ENCODE data around the gene RASAL2. TPM values are rescaled to one million over a fixed set of nuclear protein-coding genes. Genes with fewer than 3 reads are reported as not detected.
"Not testable (repeated sequence)": the region's sequence is repeated elsewhere in the genome, so short reads cannot be mapped to it uniquely, and the experiment has no call there.

Gene RASAL2
- polyA plus RNA-seq, 4 donors, result 16.1 to 24.7 (median 20.2) TPM

DNA sequence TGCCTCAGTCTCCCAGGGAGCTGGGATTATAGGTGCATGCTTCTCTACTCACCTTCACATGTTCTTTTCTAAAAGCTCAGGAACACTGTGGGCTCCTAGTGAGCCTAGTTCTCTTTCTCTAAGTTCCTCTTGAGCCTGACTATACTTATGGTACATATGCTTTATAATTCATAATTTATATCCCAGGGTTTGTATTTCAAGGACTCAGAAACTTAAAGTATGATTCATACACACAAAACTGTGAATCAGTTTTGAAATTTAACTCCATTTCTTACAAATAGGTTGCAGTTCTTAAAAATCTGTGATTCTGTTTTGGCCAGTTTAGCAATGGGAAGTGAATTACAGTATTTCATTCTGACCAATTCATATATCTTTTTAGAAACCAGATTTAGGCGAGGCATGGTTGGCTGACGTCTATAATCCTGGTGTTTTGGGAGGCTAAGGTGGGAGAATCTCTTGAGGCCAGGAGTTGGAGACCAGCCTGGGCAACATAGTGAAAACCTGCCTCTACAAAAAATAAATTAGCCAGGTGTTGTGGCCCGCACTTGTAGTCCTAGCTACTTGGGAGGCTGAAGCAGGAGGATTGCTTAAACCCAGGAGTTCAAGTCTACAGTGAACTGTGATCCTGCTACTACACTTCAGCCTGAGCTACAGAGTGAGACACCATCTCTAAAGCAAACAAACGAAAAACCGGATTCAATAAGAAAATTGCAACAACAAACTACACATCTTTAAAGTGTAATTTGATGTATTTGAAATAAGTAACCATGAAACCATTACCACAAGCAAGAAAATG, 15.6 kb downstream of the RASAL2 start:
- DNase-seq (ENCODE audit: low read depth in 4 of 4, low spot score in 2 of 4), result no peak

DNA sequence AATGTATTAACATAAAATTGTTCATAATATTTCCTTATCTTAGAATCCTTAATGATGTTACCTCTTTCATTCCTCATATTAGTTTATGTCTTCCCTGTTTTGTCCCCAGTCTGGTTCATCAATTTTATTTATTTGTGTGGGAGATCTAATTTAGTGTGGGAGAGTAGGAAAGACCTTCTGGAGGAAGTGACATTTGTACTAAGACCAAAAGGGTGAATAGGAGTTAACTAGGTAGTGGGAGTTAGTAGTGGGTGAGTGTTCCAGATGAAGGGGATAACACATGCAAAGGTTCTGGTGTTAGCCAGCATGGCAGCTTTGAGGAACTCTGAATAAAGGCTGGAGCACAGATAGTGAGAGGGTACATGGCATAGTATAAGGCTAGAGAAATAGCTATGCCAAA, 21.4 kb downstream of the RASAL2 start:
- no peak for DNase-seq (ENCODE audit: low read depth in 4 of 4, low spot score in 2 of 4)

DNA sequence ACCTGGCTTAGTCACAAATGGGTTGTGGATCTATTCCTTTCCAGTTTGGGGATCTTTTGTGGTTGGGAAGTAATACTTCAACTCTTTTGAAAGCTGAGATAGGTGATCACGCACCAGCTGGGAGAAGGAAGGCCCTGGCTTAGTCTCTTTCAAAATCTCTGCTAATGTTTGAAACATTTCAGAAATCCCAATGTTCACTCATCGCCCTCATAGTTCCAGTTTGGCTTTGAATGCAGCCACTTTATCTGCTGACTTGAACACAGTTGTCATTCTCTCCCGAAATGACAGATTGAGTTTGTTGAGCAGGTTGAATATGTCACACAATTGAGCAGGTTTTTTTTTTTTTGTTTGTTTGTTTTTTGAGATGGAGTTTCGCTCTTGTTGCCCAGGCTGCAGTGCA, 24.6 kb downstream of the RASAL2 start:
- DNase-seq (ENCODE audit: low read depth in 4 of 4, low spot score in 2 of 4), result no peak

DNA sequence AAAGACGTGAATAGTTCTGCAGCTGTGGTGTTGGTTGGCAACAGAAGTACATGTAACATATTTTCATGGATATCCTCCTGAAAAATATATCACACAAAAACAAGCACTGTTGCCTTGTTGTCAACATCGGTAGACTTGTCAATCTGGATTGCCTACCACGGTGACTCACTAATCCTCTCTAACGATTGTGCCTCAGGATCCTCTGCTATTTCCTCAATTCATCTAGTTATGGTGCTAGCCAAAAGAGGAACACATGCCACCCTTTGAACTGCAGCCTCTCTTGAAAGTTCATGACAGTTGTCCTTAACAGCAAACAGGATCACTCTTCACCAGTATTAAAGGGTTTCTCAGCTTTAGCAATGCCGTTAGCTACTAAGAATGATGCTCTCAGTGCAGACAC, 25.7 kb downstream of the RASAL2 start:
- DNase-seq (ENCODE audit: low read depth in 4 of 4, low spot score in 2 of 4), result no peak

DNA sequence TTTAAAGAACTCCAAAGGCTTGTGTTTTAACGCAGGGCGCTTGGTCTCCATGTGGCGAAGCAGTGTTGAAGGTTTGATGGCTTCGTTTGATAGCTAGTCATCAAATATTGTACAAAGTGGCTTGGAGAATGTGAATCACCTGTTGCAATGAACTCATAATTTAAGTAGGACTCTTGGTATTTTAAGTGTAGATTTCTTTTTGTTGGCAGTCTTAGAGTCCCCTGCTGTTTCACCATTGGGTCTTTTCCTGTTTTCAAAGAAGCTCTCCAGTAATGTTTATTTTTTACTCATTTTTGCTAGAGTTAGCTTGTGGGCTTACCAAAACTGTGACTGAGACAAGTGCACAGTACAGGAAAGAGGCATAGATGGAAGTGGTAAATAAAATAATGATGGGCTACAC, 26.2 kb downstream of the RASAL2 start:
- DNase-seq (ENCODE audit: low read depth in 4 of 4, low spot score in 2 of 4), result no peak

DNA sequence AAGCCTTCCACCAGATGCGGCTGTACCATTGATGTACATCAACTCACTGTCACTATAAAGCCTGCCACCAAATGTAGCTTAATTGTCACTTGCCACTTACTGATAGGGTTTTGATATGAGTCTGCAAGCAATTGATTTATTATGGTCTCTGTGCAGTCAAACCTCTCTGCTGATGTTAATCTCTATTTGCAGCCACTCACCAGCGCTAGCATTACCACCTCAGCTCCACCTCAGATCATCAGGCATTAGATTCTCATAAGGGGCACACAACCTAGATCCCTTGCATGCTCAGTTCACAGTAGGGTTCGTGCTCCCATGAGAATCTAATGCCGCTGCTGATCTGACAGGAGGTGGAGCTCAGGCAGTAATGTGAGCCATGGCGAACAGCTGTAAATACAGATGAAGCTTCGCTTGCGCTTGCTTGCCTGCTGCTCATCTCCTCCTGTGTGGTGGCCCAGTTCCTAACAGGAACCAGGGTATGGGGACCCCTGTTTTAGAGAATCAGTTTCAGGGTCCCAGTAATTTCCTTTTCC, 26.7 kb downstream of the RASAL2 start:
- DNase-seq (ENCODE audit: low read depth in 4 of 4, low spot score in 2 of 4), result not testable (repeated sequence)

DNA sequence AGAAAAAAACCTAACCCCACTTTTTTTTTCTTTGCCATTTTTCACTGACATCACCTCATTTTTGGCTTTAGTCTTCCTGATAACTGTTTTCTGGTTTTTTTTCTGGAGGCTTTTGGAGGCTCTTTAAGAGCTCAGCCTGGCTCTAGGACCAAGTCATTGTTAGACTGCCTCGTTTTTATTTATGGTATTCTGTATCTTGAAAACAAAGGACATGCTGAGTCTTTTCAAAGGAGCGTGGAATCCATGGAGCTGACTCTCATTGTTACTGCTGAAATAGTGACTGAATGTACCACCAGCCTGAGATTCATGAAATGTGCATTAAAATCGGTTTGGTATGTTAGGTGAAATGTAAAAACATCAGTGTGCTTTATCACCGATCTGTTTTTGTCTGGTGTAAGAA, 28.0 kb downstream of the RASAL2 start:
- DNase-seq (ENCODE audit: low read depth in 4 of 4, low spot score in 2 of 4), result no peak

DNA sequence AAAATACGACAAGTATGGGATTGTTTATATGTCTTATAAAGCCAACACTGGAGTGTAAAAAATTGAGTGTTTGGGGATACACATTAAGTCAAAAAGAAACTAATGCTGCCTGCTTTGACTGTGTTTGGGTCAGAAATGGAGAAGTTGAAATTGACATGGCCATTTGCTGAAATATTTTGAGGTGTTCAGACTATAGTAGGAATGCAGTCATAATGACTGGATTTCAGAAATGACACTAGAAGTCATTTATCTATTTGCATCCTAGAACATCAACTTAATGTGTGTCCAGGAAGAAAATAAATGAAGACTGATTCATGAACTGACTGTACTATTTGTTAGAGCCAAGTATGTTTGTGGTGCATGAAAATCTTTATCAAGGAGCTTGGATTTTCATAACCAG, 28.4 kb downstream of the RASAL2 start:
- DNase-seq (ENCODE audit: low read depth in 4 of 4, low spot score in 2 of 4), result no peak

DNA sequence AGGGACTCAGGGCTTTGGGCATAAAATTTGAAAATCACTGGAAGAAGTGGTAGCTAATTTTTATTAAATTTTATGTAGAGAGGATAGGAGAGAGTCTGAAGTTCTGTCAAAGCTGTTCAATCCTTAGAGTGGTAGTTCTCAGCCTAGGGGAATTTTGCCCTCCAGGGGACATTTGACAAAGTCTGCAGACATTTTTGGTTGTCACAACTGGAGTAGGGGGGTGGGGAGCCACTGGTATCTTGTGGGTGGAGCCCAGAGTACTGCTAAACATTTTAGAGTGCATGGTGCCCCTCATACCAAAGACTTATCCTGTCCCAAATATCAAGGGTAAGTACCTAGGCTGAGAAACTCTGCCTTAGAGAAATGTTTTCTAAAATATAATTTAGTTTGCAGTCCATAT, 30.2 kb downstream of the RASAL2 start:
- DNase-seq (ENCODE audit: low read depth in 4 of 4, low spot score in 2 of 4), result no peak

DNA sequence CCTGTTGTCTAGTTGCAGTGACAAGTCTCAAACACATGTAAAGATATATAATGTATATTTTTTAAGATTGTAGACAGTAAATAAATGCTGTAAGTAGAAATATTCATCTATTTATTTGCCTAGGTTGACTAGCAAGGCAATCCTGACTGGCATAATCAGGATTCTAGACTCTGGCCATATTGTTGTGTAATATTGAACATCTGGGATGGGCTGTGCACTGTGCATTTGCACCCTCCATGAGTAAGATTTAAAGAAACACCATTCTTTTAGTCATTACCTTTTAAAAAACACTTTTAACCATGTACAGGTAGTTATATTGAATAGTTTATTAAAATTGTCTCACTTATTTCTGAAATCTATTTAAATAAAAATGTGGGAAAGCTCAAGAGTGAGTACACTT, 32.4 kb downstream of the RASAL2 start:
- DNase-seq (ENCODE audit: low read depth in 4 of 4, low spot score in 2 of 4), result no peak

DNA sequence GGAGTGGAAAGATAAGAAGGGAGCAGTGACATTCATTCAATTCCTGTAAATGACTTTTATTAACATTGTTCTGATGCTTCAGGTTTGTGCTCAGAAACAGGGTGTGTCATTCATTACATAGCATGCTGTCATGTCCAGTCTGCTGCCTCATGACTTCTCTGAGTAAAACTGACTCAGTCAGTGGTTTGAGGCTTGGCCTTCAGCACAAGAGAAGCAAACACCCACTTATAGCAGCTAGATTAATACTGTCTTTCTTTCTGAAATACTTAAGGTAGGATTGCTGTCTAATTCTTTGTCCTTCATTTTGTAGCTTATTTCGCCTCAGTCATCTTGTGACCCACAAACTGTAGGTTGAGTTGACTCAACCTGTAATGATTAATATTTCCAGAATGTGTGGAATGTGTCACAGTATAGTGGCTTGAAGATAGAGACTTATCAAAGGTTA, 32.9 kb downstream of the RASAL2 start:
- no peak for DNase-seq (ENCODE audit: low read depth in 4 of 4, low spot score in 2 of 4)

DNA sequence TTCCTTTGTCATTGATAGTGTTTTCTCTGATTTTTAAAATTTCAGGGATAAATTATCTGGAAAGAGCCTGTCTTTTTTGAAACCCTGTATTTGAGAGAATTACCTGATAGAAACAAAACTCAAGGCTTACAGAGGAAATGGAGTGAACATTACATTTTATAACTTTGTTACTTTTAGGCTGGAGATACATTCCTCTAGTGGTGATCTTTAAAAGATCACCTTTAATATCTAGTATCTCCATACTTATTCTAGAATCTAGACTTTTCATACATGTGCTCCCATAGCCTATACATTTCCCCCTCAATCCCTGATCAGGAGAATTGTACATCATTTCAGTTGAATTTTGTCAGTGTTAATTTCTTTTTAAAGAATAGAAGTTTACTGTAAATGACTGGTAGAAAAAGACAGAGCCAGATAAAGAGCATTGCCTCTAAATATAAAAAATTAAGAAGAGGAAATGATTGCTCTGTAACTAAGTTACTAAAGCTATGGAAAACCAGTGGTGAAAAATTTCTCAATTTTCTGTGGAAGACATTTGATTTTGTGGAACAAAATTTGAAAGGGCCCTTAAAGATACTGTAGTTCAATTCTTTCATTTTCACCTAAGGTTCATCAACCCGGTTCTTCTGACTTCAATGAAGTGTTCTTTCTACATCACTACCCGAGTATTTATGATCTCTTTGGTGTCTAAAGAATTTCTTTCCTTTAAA, 33.7 kb downstream of the RASAL2 start:
- DNase-seq (ENCODE audit: low read depth in 4 of 4, low spot score in 2 of 4), result no peak

DNA sequence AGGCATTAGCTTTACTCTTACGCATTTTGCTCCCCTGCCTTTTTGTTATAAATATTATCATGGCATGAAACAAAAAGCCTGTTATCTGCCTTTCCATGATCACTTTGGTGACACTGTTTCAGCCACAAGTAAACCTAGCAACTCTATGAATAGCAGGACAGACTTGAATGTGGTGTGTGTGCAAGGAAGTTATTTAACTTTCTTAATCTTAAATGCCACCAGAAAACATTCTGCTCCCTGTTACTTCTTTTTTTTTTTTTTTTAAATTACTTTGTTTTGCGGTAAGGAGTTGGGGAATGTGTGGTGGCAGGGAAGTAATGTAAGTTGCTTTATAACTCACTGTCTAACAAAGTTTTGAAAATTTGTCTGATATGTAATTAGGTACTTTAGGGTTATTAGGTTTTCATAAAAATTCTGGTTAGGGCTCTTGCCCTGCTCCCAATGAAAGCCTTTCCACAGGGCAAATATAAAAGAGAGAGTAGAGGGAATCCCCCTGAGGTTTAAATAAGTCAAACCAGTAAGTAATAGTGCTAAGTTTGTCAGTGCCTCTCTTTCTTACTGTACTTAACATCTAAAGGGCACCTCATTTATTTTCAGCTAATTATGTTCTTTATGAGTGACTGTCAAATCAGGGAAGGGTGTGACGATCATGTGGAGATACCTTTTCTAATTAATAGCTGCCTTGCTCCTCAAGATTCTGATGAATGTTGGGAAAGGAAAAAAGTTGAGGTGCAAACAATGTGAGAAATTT, 39.5 kb downstream of the RASAL2 start:
- DNase-seq (ENCODE audit: low read depth in 4 of 4, low spot score in 2 of 4), result no peak

DNA sequence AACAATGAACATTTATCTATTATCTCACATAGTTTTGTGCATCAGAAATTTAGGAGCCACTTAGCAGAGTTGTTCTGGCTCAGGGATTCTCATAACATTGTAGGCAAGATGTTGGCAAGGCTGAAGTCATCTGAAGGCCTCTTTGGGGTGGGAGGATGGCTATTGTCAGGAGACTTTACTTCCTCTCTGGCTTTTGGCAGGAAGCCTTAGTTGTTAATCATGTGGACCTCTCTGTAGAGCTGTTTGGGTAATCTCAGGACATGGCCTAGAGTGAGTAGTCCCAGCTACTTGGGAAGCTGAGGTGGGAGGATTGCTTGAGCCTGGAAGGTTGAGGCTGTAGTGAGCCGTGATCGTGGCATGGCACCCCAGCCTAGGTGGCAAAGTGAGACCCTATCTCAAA, 40.2 kb downstream of the RASAL2 start:
- peak in 1 of 4 donors; percentile 13 for DNase-seq (ENCODE audit: low read depth in 4 of 4, low spot score in 2 of 4)

DNA sequence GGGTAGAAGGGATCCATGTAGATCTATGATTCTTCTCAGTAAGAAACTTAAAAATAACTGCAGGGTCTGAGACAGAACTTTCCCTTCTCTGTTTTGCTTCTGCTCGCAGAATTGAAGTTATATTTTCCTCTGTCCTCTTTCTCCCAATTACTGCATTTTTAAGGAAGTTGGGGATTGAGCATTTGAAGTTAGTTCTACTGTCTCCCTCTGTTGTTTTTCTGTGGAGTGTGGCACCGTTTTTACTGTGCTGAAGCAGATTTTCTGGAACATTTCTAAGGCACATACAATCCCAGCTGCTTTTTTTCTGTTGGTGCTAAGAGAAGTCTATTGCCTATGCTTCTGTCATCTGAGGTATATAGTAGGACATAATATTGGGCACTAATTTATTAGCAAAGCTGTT, 43.3 kb downstream of the RASAL2 start:
- no peak for DNase-seq (ENCODE audit: low read depth in 4 of 4, low spot score in 2 of 4)

DNA sequence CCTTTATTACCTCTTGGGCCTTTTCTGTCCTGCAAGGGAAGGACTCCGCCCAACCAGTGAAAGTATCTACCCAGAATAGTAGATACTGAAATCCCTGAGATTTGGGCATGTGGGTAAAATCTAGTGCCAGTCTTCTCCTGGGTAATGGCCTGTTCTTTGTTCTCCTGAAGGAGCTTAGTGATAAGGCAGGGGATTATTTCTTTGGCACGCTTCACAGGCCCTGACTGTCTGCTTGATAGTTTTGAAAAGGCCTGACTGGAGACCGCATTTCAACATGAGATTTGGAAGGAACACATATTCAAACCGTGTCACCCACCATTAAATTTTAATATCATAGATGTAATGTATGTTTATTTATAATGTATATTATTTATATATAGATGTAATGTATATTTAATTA, 48.9 kb downstream of the RASAL2 start:
- DNase-seq (ENCODE audit: low read depth in 4 of 4, low spot score in 2 of 4), result no peak

DNA sequence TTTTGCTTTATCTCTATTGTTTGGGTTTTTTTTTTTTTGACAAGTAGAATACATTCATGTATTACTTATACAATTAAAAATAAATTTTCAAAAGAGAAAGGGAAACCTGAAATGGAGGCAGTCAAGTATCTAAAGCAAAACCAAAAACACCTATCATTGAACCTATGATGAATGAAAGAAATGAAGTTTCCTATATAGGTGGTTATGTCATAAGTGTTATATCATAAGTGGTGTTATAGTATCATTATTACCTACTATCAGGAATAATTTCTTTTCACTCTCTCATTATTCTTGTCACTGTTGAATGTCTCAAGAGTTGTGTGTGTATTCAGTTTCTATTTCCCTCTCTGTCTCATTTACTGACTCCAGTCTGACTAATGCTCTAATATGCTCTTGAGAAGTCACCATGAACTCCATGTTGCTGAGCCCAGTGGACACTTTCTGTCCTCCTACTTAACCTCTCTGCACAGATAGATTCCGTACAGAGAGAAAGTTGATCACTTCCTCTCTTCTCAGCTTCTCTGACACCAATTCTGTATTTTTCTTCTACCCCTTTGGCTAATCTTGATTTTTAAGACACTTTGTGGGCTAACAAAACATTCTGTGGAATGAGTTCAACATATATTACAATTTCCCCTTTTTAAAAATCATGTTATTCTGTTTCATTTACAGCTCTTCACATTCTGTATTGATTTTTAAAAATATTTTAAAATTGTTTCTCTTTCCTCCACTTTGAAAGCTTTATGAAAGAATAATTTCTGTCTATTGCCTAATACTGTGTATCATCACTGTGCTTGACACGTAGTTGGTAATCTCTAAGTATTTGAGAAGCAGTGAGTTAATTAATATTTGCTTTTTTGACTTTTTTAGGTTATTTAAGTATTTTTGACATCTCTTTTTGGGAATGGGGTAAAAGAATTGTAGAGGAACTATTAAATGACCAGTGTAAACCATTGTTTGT, 50.1 kb downstream of the RASAL2 start:
- DNase-seq (ENCODE audit: low read depth in 4 of 4, low spot score in 2 of 4), result no peak

DNA sequence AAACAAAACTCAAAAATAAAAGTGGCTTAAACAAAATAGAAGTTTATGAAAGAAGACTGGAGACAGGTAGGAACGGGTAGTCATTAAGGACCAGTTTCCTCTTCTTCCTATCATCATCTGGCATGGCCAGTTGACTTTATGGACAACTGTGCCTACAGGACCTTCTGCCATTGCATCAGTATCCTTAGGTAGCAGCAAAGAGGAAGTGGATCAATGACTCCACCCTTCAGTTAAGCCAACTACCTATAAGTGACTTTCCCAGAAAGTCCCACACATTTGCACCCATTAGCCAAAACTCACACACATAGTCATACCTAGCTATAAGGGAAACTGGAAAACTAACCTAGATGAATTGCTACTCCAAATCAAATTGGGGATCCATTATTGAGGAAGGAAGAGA, 51.7 kb downstream of the RASAL2 start:
- DNase-seq (ENCODE audit: low read depth in 4 of 4, low spot score in 2 of 4), result no peak

DNA sequence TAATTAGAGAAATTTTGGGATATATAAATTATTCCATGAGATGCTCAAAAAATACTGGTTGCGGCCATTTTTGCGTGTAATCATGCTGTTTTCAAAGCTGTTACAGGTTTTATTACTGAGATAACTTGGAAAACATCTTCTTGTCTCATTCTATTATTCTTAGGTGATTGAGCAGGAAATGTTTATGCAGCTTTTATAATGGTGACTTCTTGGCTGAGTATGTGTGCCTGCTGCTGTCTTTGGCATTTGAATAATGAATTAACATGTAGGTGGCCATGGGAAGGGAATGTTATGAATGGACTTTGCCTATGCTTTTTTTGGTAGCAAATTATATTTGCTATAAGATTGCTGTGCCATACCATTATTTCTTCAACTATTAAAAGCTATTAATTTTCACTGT, 52.5 kb downstream of the RASAL2 start:
- DNase-seq (ENCODE audit: low read depth in 4 of 4, low spot score in 2 of 4), result no peak

DNA sequence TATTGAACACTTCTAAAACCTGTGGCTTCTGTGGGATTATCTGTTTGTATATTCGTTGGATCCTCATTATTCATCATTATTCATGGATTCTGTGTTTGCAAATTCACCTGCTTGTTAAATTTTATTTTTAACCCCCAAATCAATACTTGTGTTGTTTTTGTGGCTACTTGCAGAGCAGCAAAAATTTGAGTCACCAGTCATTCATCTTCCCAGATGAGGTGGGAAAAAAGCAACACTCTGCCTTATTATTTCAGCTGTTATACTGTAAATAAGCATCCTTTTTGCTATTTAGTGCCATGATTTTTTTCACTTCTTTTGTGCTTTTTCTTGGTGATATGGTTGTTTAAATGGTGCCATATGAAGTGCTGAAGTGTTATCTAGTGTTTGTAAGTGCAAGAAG, 56.7 kb downstream of the RASAL2 start:
- no peak for DNase-seq (ENCODE audit: low read depth in 4 of 4, low spot score in 2 of 4)

Measured in left renal cortex interstitium (tissue), 4 donors.